Pancreas (tissue), 10 donors: ENCODE data around the gene DOCK4. TPM values are rescaled to one million over a fixed set of nuclear protein-coding genes. Genes with fewer than 3 reads are reported as not detected.

Experiments used
- ATAC-seq, 4 donors: fragments of 200-7000 bp; cut with Tn5 transposase; one replicate each; pipeline versions ENCODE4 v1.8.0 to v1.9.1; 2020; ENCODE audit warnings: mild to moderate bottlenecking in 4 of 4, moderate library complexity in 4 of 4
- DNase-seq, 6 donors: peaks; one replicate each; pipeline ENCODE4 v3.0.0-alpha.2; 2020
- FAIRE-seq: peaks from 2 replicates; lab custom pipeline; 2012; peaks lifted over from hg19 to GRCh38; lab: Jason Lieb, UNC
- H3K27ac ChIP-seq, 4 donors: fragments of 200-600 bp; sonication (generic); 1 replicate in 3 of 4; 2 replicates in 1 of 4; pipeline versions ENCODE4 v1.5.0 to v1.8.0; 2020
- H3K27me3 ChIP-seq, 4 donors: fragments of 200-600 bp; one replicate each; pipeline ENCODE4 v1.8.0; 2021
- H3K36me3 ChIP-seq, 3 donors: fragments of 200-600 bp; sonication (generic) in 1 of 3; one replicate each; pipeline versions ENCODE4 v1.5.0 to v1.8.0; 2020 to 2021
- H3K4me1 ChIP-seq, 3 donors: fragments of 200-600 bp; one replicate each; pipeline ENCODE4 v1.8.0; 2021
- H3K4me3 ChIP-seq, 4 donors: fragments of 200-600 bp; sonication (generic) in 2 of 4; one replicate each; pipeline versions ENCODE4 v1.5.0 to v1.8.0; 2020 to 2021
- H3K9me3 ChIP-seq, 4 donors: fragments of 200-600 bp; one replicate each; pipeline ENCODE4 v1.8.0; 2021
- CTCF ChIP-seq, 4 donors: fragments of 200-600 bp; sonication (generic) in 3 of 4; IDR thresholded peaks; one replicate each; pipeline versions ENCODE4 v1.5.0 to v1.8.0; 2021; ENCODE audit warnings: antibody characterized with exemption in 4 of 4
- WGBS, 2 donors: extraction: QIAGEN DNeasy Blood & Tissue Kit; methylation state at CpG; one replicate each; pipeline ENCODE4 v1.1.7; 2013; 5-methylcytosine and 5-hydroxymethylcytosine counted together
- intact Hi-C, 3 donors: fragments of 100-400 bp; cut with DNase I; formaldehyde crosslinking; loops; one replicate each; pipeline versions ENCODE4 v1.11.1 to v1.14.2; 2022
- polyA plus RNA-seq, 2 donors: library from polyadenylated mRNA; stranded (reverse); fragments of 200-250 nt; gene quantifications; one replicate each; pipeline ENCODE4 v1.2.3, GENCODE V29; 2013
- total RNA-seq, 6 donors: library from RNA; stranded (reverse); fragmentation: NEBNext Ultra II Directional in 4 of 6; extraction: Animal tissue kit (Norgen Biotek cat#: 25700) in 4 of 6; gene quantifications; one replicate each; pipeline versions ENCODE4 v1.2.1 to v1.2.4, GENCODE V29; 2021 to 2023
- donor health status: healthy with polysubstance abuse.
- donor health status: DM: no; HTN: no; CAD: no; lungs with moderate emphysema.
- donor health status: DM: no; HTN: no; CAD: no.
- donor health status: control.
- donor health status: control.
- donor health status: Bipolar disorder and iron deficiency.
- donor health status: DM: yes; HTN: yes; CAD: no.
- donor health status: DM: no; HTN: no; CAD: no.
- donor health status: DM: no; HTN: no; CAD: no.
- donor health status: DM: yes; HTN: yes; CAD: no.

Gene DOCK4
- total and polyA plus RNA-seq, 8 donors, result 5.4 to 15.5 (median 6.1) TPM

GRCh38 chr7:112160771-112161150 lies 45.4 kb downstream of the DOCK4 start:
- intact Hi-C loops, result no loop called here
- no peaks in the 10 kb centered on the region for H3K27me3 ChIP-seq
- H3K4me3 ChIP-seq, result no peak overlapping the region
- no peak for FAIRE-seq
- ATAC-seq, result peak; percentile 38 to 50 (median 44)
- TF ChIP-seq CTCF (IDR thresholded peaks at IDR 0.05), result no peak
- 19 to 24% methylated on average over 7 of the region's 7 CpGs for WGBS, 2 donors
- H3K27ac ChIP-seq, result peak overlapping the region in 2 of 4 donors; percentile 17 to 25
- no peaks in the 10 kb centered on the region for H3K9me3 ChIP-seq
- no peak for DNase-seq
- peaks cover 0 to 21% (median 7%) of the 10 kb centered on the region in 3 donors for H3K4me1 ChIP-seq
- H3K36me3 ChIP-seq, result no peaks in the 10 kb centered on the region

GRCh38 chr7:112160130-112160770 lies 45.9 kb downstream of the DOCK4 start:
- H3K27me3 ChIP-seq, result no peaks in the 10 kb centered on the region
- FAIRE-seq (no peak), ATAC-seq (peak; percentile 36 to 46 (median 40)), DNase-seq (no peak)
- 36% methylated on average over 2 of the region's 2 CpGs for WGBS, 2 donors
- H3K4me1 ChIP-seq, result peaks cover 0 to 21% (median 7%) of the 10 kb centered on the region in 3 donors
- H3K36me3 ChIP-seq, result no peaks in the 10 kb centered on the region
- intact Hi-C loops, result no loop called here
- TF ChIP-seq CTCF (IDR thresholded peaks at IDR 0.05), result no peak
- no peaks in the 10 kb centered on the region for H3K9me3 ChIP-seq
- H3K27ac ChIP-seq, result peak overlapping the region in 2 of 4 donors; percentile 17 to 25
- H3K4me3 ChIP-seq, result no peak overlapping the region

GRCh38 chr7:112159351-112159750 lies 46.8 kb downstream of the DOCK4 start:
- DNase-seq (no peak), FAIRE-seq (no peak), ATAC-seq (peak in 1 of 4 donors; percentile 19)
- no peak for TF ChIP-seq CTCF (IDR thresholded peaks at IDR 0.05)
- no peak overlapping the region for H3K4me3 ChIP-seq
- intact Hi-C loops, result no loop called here
- no peak overlapping the region for H3K27ac ChIP-seq
- H3K36me3 ChIP-seq, result no peaks in the 10 kb centered on the region
- no peaks in the 10 kb centered on the region for H3K9me3 ChIP-seq
- H3K27me3 ChIP-seq, result no peaks in the 10 kb centered on the region
- WGBS, 2 donors, result 88 to 93% methylated on average over 8 of the region's 8 CpGs
- H3K4me1 ChIP-seq, result peaks cover 0 to 21% (median 7%) of the 10 kb centered on the region in 3 donors

- ATAC-seq, result no peak
- Histone ChIP-seq H3K27ac (no peak overlapping the region), H3K36me3 (no peaks in the 10 kb centered on the region), H3K4me3 (no peak overlapping the region), H3K9me3 (no peaks in the 10 kb centered on the region), H3K4me1 (peaks cover 0 to 20% (median 7%) of the 10 kb centered on the region in 3 donors), H3K27me3 (no peaks in the 10 kb centered on the region)
- no peak for TF ChIP-seq CTCF (IDR thresholded peaks at IDR 0.05)
- DNase-seq, result no peak
- no peak for FAIRE-seq
- intact Hi-C loops, result no loop called here
- 64 to 73% methylated on average over 4 of the region's 4 CpGs for WGBS, 2 donors
Observed at GRCh38 chr7:112157072-112157471, 49.1 kb downstream of the DOCK4 start.

- Histone ChIP-seq H3K27me3 (no peaks in the 10 kb centered on the region), H3K27ac (no peak overlapping the region), H3K4me1 (peaks cover 0 to 15% (median 7%) of the 10 kb centered on the region in 3 donors), H3K36me3 (no peaks in the 10 kb centered on the region), H3K4me3 (no peak overlapping the region), H3K9me3 (no peaks in the 10 kb centered on the region)
- TF ChIP-seq CTCF (IDR thresholded peaks at IDR 0.05), result no peak
- no peak for DNase-seq
- no peak for ATAC-seq
- WGBS, 2 donors, result 91 to 93% methylated on average over 1 of the region's 1 CpG
- intact Hi-C loops, result no loop called here
- no peak for FAIRE-seq
Observed at GRCh38 chr7:112156412-112156811, 49.8 kb downstream of the DOCK4 start.
